ENCODE data around the gene OSM.

OSM gene

DNA sequence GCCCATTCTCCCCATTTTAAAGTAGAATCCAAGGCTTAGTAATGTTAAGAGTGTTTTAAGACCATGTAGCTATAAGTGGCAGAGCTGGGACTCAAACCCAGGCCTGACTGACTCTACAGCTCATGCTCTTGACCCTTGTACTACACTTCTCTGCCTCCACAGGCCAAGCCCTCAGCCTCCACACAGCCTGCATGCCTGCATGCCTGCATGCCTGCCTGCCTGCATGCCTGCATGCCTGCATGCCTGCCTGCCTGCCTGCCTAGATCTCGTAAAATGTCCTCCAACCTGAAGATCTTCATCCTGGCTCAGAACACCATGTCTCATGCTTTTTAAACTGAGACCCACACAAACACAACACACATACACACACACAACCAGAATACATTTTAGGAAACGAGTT lies 41.4 kb upstream of the OSM start:
- Histone ChIP-seq H3K4me2 (ENCODE audit: low read length) (peak overlapping the region; percentile 24), H3K79me2 (peaks cover 30% of the 10 kb centered on the region), H3K9me3 (ENCODE audit: control insufficient read depth, low read length) (no peaks in the 10 kb centered on the region), H3K4me1 (peaks cover 80% of the 10 kb centered on the region), H3K9ac (no peak overlapping the region), H3K4me3 (ENCODE audit: low read depth, low read length) (no peak overlapping the region), H3K27me3 (ENCODE audit: control insufficient read depth, insufficient read depth, low read length) (no peaks in the 10 kb centered on the region), H3K27ac (peak overlapping the region; percentile 24), H3K36me3 (ENCODE audit: control insufficient read depth, insufficient read depth, low read length) (no peaks in the 10 kb centered on the region), H2AFZ (no peak overlapping the region)
- TF ChIP-seq, protein P1, sequence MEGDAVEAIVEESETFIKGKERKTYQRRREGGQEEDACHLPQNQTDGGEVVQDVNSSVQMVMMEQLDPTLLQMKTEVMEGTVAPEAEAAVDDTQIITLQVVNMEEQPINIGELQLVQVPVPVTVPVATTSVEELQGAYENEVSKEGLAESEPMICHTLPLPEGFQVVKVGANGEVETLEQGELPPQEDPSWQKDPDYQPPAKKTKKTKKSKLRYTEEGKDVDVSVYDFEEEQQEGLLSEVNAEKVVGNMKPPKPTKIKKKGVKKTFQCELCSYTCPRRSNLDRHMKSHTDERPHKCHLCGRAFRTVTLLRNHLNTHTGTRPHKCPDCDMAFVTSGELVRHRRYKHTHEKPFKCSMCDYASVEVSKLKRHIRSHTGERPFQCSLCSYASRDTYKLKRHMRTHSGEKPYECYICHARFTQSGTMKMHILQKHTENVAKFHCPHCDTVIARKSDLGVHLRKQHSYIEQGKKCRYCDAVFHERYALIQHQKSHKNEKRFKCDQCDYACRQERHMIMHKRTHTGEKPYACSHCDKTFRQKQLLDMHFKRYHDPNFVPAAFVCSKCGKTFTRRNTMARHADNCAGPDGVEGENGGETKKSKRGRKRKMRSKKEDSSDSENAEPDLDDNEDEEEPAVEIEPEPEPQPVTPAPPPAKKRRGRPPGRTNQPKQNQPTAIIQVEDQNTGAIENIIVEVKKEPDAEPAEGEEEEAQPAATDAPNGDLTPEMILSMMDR (IDR thresholded peaks at IDR 0.05) = no peak

DNA sequence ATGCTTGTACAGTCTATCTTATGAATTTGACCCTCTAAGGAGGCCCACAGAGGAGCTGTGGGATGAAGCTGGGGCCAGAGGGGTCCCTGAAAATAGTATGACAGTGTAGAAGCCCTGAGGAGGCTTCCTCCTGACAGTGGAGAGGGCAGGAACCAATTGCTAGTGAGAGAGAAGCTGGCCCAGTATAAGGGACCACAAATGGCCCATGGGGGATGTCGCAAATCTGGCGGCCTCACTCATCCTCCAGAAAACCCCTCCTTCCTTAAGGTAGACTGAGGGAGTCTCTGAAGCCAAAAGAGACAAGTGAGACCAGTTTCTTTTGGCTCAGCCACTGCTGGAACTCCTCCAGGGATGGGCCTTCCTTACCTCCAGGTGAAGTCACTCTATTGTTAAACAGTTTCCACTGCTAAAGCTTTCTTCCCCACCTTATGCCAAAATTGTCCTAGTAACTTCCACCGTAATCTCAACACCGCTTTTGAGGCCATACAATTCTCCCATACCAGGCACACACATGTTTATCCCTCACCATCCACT lies 40.5 kb upstream of the OSM start:
- Histone ChIP-seq H3K9me3 (ENCODE audit: control insufficient read depth, low read length) (no peaks in the 10 kb centered on the region), H2AFZ (no peak overlapping the region), H3K9ac (no peak overlapping the region), H3K27me3 (ENCODE audit: control insufficient read depth, insufficient read depth, low read length) (no peaks in the 10 kb centered on the region), H3K4me2 (ENCODE audit: low read length) (peak overlapping the region; percentile 10), H3K27ac (peak overlapping the region; percentile 74), H3K36me3 (ENCODE audit: control insufficient read depth, insufficient read depth, low read length) (no peaks in the 10 kb centered on the region), H3K79me2 (peaks cover 30% of the 10 kb centered on the region), H3K4me3 (ENCODE audit: low read depth, low read length) (peak overlapping the region; percentile 22), H3K4me1 (peaks cover 77% of the 10 kb centered on the region)
- TF ChIP-seq, protein P1 (IDR thresholded peaks at IDR 0.05) = no peak

- Histone ChIP-seq H3K4me2 (ENCODE audit: low read length) (peak overlapping the region; percentile 10), H3K27ac (peak overlapping the region; percentile 74), H3K36me3 (ENCODE audit: control insufficient read depth, insufficient read depth, low read length) (no peaks in the 10 kb centered on the region), H3K4me3 (ENCODE audit: low read depth, low read length) (peak overlapping the region; percentile 22), H3K4me1 (peaks cover 76% of the 10 kb centered on the region), H2AFZ (no peak overlapping the region), H3K9ac (no peak overlapping the region), H3K9me3 (ENCODE audit: control insufficient read depth, low read length) (no peaks in the 10 kb centered on the region), H3K79me2 (peaks cover 30% of the 10 kb centered on the region), H3K27me3 (ENCODE audit: control insufficient read depth, insufficient read depth, low read length) (no peaks in the 10 kb centered on the region)
- TF ChIP-seq, protein P1 (IDR thresholded peaks at IDR 0.05) = no peak
Measured at GRCh38 chr22:30306627-30307011, 40.0 kb upstream of the OSM start.

DNA sequence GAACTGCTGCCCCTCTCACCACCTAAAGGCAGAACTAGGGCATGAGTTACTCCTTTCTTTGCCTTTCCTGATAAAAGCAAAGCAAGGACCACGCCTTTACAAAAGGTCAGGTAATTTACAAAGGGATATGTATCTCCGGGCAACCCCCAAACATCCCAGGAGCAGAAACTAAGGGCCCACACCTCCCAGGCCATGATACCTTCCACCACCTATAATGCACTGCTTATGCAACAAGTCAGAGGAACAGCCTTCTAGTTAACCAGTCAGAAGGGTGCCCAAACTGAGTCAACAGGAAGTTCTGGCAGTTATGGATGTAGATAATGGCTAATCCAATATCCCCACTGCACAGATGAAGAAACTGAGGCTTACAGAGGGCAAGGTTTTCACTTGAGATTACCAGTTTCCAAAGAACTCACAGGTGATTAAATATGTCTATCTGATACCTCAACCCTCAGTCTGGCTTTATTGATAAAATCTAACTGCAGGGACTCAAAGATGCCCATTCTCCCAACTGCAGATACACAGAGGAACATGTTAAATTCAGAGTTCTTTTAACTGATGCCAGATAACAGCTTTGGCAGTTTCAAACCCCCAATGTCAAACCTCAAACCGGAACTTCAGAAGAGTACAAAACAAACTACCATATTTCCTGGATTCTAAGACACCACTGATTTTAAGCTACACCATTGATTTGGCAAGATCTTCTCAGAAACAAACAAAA lies 39.4 kb upstream of the OSM start:
- H2AFZ ChIP-seq = no peak overlapping the region
- H3K36me3 ChIP-seq (ENCODE audit: control insufficient read depth, insufficient read depth, low read length) = no peaks in the 10 kb centered on the region
- TF ChIP-seq, protein P1 (IDR thresholded peaks at IDR 0.05) = no peak
- no peaks in the 10 kb centered on the region for H3K9me3 ChIP-seq (ENCODE audit: control insufficient read depth, low read length)
- H3K4me3 ChIP-seq (ENCODE audit: low read depth, low read length) = peak overlapping the region; percentile 22
- H3K79me2 ChIP-seq = peaks cover 32% of the 10 kb centered on the region
- no peak overlapping the region for H3K9ac ChIP-seq
- H3K4me1 ChIP-seq = peaks cover 74% of the 10 kb centered on the region
- peak overlapping the region; percentile 10 for H3K4me2 ChIP-seq (ENCODE audit: low read length)
- peak overlapping the region; percentile 74 for H3K27ac ChIP-seq
- no peaks in the 10 kb centered on the region for H3K27me3 ChIP-seq (ENCODE audit: control insufficient read depth, insufficient read depth, low read length)

GRCh38 chr22:30305519-30305905 lies 38.9 kb upstream of the OSM start:
- H3K4me2 ChIP-seq (ENCODE audit: low read length) = peak overlapping the region; percentile 10
- peak overlapping the region; percentile 1 for H3K4me3 ChIP-seq (ENCODE audit: low read depth, low read length)
- TF ChIP-seq, protein P1 (IDR thresholded peaks at IDR 0.05) = no peak
- no peak overlapping the region for H3K9ac ChIP-seq
- H3K9me3 ChIP-seq (ENCODE audit: control insufficient read depth, low read length) = no peaks in the 10 kb centered on the region
- H2AFZ ChIP-seq = no peak overlapping the region
- H3K27ac ChIP-seq = peak overlapping the region; percentile 74
- H3K27me3 ChIP-seq (ENCODE audit: control insufficient read depth, insufficient read depth, low read length) = no peaks in the 10 kb centered on the region
- H3K4me1 ChIP-seq = peaks cover 69% of the 10 kb centered on the region
- H3K36me3 ChIP-seq (ENCODE audit: control insufficient read depth, insufficient read depth, low read length) = no peaks in the 10 kb centered on the region
- peaks cover 32% of the 10 kb centered on the region for H3K79me2 ChIP-seq
